Loucy (cell line): ENCODE data around the gene FSTL1.
A peak's percentile ranks its signal among the peaks of the same experiment; 100 is the strongest.

Experiments used
- H2AFZ ChIP-seq: fragments of 200-600 bp; sonication (generic); 2 replicates; pipeline ENCODE4 v1.6.0; 2016; ENCODE audit warnings: antibody characterized with exemption, mild to moderate bottlenecking, low read length, moderate library complexity
- H3F3A ChIP-seq: fragments of 200-600 bp; 2 replicates; pipeline ENCODE4 v1.6.0; 2016; ENCODE audit warnings: antibody characterized with exemption, low read depth, mild to moderate bottlenecking
- H3K27me3 ChIP-seq: fragments of 200-600 bp; sonication (generic); 2 replicates; pipeline ENCODE4 v1.6.1; 2014; ENCODE audit warnings: low read length, mild to moderate bottlenecking; ENCODE audit not compliant: insufficient read depth, poor library complexity, severe bottlenecking
- H3K36me3 ChIP-seq: fragments of 200-600 bp; sonication (generic); 2 replicates; pipeline ENCODE4 v1.6.1; 2016; ENCODE audit warnings: low read length; ENCODE audit not compliant: insufficient read depth
- H3K4me1 ChIP-seq: fragments of 200-600 bp; sonication (generic); 2 replicates; pipeline ENCODE4 v1.5.1; 2014; ENCODE audit warnings: low read length, mild to moderate bottlenecking; ENCODE audit not compliant: insufficient read depth, poor library complexity, severe bottlenecking
- H3K4me2 ChIP-seq: fragments of 200-600 bp; sonication (generic); 2 replicates; pipeline ENCODE4 v1.6.0; 2014; ENCODE audit warnings: antibody characterized with exemption, low read length, low read depth, mild to moderate bottlenecking; ENCODE audit not compliant: poor library complexity, severe bottlenecking
- H3K4me3 ChIP-seq: fragments of 200-600 bp; sonication (generic); 2 replicates; pipeline ENCODE4 v1.5.1; 2014; ENCODE audit warnings: low read length, mild to moderate bottlenecking, mixed read lengths; ENCODE audit not compliant: poor library complexity, severe bottlenecking
- H3K79me2 ChIP-seq: fragments of 200-600 bp; sonication (generic); 2 replicates; pipeline ENCODE4 v1.6.1; 2014; ENCODE audit warnings: low read length; ENCODE audit not compliant: insufficient read depth
- H3K9ac ChIP-seq: fragments of 200-600 bp; sonication (generic); 2 replicates; pipeline ENCODE4 v1.6.0; 2014; ENCODE audit warnings: mild to moderate bottlenecking, low read depth, low read length, moderate library complexity; ENCODE audit not compliant: poor library complexity, severe bottlenecking
- H3K9me2 ChIP-seq: fragments of 200-600 bp; sonication (generic); replicated peaks from 2 replicates; pipeline ENCODE4 v1.6.1; 2016; ENCODE audit warnings: low read depth, low read length, mixed read lengths
- H3K9me3 ChIP-seq: fragments of 200-600 bp; sonication (generic); 2 replicates; pipeline ENCODE4 v1.6.1; 2014; ENCODE audit warnings: mild to moderate bottlenecking, antibody characterized with exemption, low read length, low read depth; ENCODE audit not compliant: insufficient read depth
- H4K20me1 ChIP-seq: fragments of 200-600 bp; sonication (generic); 2 replicates; pipeline ENCODE4 v1.6.0; 2014; ENCODE audit warnings: antibody characterized with exemption, low read length, mild to moderate bottlenecking; ENCODE audit not compliant: insufficient read depth, poor library complexity, severe bottlenecking
- CTCF ChIP-seq: fragments of 200-600 bp; sonication (generic); conservative IDR thresholded peaks from 2 replicates; pipeline ENCODE4 v1.5.1; 2014; ENCODE audit warnings: mild to moderate bottlenecking, antibody characterized with exemption, low read length
- EZH2phosphoT487 ChIP-seq: fragments of 200-600 bp; IDR thresholded peaks from 2 replicates; pipeline ENCODE4 v1.6.1; 2018; ENCODE audit warnings: antibody characterized with exemption, mild to moderate bottlenecking, moderate library complexity, borderline replicate concordance

FSTL1 gene

GRCh38 chr3:120443626-120444123, 7.1 kb downstream of the FSTL1 start:
- H2AFZ ChIP-seq: no peak overlapping the region
- no peaks in the 10 kb centered on the region for H3K9me3 ChIP-seq
- H3K9me2 ChIP-seq: no peaks in the 10 kb centered on the region
- H3K79me2 ChIP-seq: no peaks in the 10 kb centered on the region
- no peak overlapping the region for H3K4me2 ChIP-seq
- H3K27me3 ChIP-seq: no peaks in the 10 kb centered on the region
- TF ChIP-seq CTCF (no peak), EZH2phosphoT487 (no peak)
- H3K4me1 ChIP-seq: peaks cover 9% of the 10 kb centered on the region
- H3K4me3 ChIP-seq: no peak overlapping the region
- no peaks in the 10 kb centered on the region for H4K20me1 ChIP-seq
- no peak overlapping the region for H3K9ac ChIP-seq
- H3F3A ChIP-seq: no peaks in the 10 kb centered on the region
- H3K36me3 ChIP-seq: no peaks in the 10 kb centered on the region

- Histone ChIP-seq H3K9me2 (no peaks in the 10 kb centered on the region), H3K36me3 (no peaks in the 10 kb centered on the region), H2AFZ (no peak overlapping the region), H4K20me1 (no peaks in the 10 kb centered on the region), H3F3A (no peaks in the 10 kb centered on the region), H3K27me3 (no peaks in the 10 kb centered on the region), H3K9me3 (no peaks in the 10 kb centered on the region), H3K4me1 (peaks cover 9% of the 10 kb centered on the region), H3K4me3 (no peak overlapping the region), H3K4me2 (no peak overlapping the region), H3K79me2 (no peaks in the 10 kb centered on the region), H3K9ac (no peak overlapping the region)
- no peak for TF ChIP-seq EZH2phosphoT487
- 0 out of 2 replicates have a peak, but pooled peaks have one; percentile 10 for TF ChIP-seq CTCF
These were observed 7.7 kb downstream of the FSTL1 start for GRCh38 chr3:120442975-120443517.

GRCh38 chr3:120441776-120442175, 9.0 kb downstream of the FSTL1 start:
- no peaks in the 10 kb centered on the region for H4K20me1 ChIP-seq
- peaks cover 9% of the 10 kb centered on the region for H3K4me1 ChIP-seq
- no peaks in the 10 kb centered on the region for H3K36me3 ChIP-seq
- H3F3A ChIP-seq: no peaks in the 10 kb centered on the region
- no peak overlapping the region for H2AFZ ChIP-seq
- H3K9me2 ChIP-seq: no peaks in the 10 kb centered on the region
- no peaks in the 10 kb centered on the region for H3K27me3 ChIP-seq
- H3K4me3 ChIP-seq: no peak overlapping the region
- TF ChIP-seq CTCF: no peak
- TF ChIP-seq EZH2phosphoT487: no peak
- H3K4me2 ChIP-seq: no peak overlapping the region
- H3K9me3 ChIP-seq: no peaks in the 10 kb centered on the region
- H3K79me2 ChIP-seq: no peaks in the 10 kb centered on the region
- no peak overlapping the region for H3K9ac ChIP-seq
